HG02943 (cell line): Measurements from ENCODE around the gene HLA-A.
A peak's percentile ranks its signal among the peaks of the same experiment; 100 is the strongest.

Source experiments
- ATAC-seq: cut with Tn5 transposase; IDR thresholded peaks from one replicate; pipeline ENCODE4 v1.9.1; 2021; ENCODE audit warnings: mild to moderate bottlenecking, low read depth, moderate library complexity; ENCODE audit not compliant: unreplicated experiment

Gene HLA-A

GRCh38 chr6:29942275-29943052 is at the start of gene HLA-A:
HLA-A (plus strand) TSS chr6:29942532; CDS start chr6:29942554, 22 bp downstream.
- peak; percentile 82 for ATAC-seq

GRCh38 chr6:29892696-29893095 is 49.6 kb upstream of the HLA-A start:
- no peak for ATAC-seq

- no peak for ATAC-seq
Observed at GRCh38 chr6:29899281-29899680, 43.1 kb upstream of the HLA-A start.

- ATAC-seq = no peak
Observed at GRCh38 chr6:29905286-29905685, 37.0 kb upstream of the HLA-A start.

- no peak for ATAC-seq
Observed at GRCh38 chr6:29907637-29908340, 34.5 kb upstream of the HLA-A start.

GRCh38 chr6:29908341-29908662 is 34.0 kb upstream of the HLA-A start:
- ATAC-seq = no peak

GRCh38 chr6:29908710-29909109 is 33.6 kb upstream of the HLA-A start:
- ATAC-seq = no peak

GRCh38 chr6:29909985-29910384 is 32.3 kb upstream of the HLA-A start:
- ATAC-seq = no peak

- ATAC-seq = no peak
Observed at GRCh38 chr6:29912840-29913239, 29.5 kb upstream of the HLA-A start.

- no peak for ATAC-seq
Observed at GRCh38 chr6:29916741-29917140, 25.6 kb upstream of the HLA-A start.

- no peak for ATAC-seq
Observed at GRCh38 chr6:29917857-29918256, 24.5 kb upstream of the HLA-A start.

GRCh38 chr6:29919506-29920445 is 22.6 kb upstream of the HLA-A start:
- ATAC-seq = no peak

GRCh38 chr6:29924287-29924686 is 18.0 kb upstream of the HLA-A start:
- ATAC-seq = no peak

GRCh38 chr6:29924731-29925130 is 17.6 kb upstream of the HLA-A start:
- ATAC-seq = no peak

- no peak for ATAC-seq
Observed at GRCh38 chr6:29925321-29925720, 17.0 kb upstream of the HLA-A start.

- no peak for ATAC-seq
Observed at GRCh38 chr6:29925727-29926412, 16.5 kb upstream of the HLA-A start.

GRCh38 chr6:29926413-29927274 is 15.7 kb upstream of the HLA-A start:
- ATAC-seq = no peak

- ATAC-seq = no peak
Observed at GRCh38 chr6:29927275-29927569, 15.1 kb upstream of the HLA-A start.

- no peak for ATAC-seq
Observed at GRCh38 chr6:29927841-29928388, 14.4 kb upstream of the HLA-A start.
